OCI-LY1 (cell line): ENCODE measurements around the gene ATR.
"Not testable (repeated sequence)": the region's sequence is repeated elsewhere in the genome, so short reads cannot be mapped to it uniquely, and the experiment has no call there.

Experiments used
- H2AFZ ChIP-seq: fragments of 200-600 bp; sonication (generic), shearing (Covaris generic); 2 replicates; pipeline ENCODE4 v1.6.0; 2014; ENCODE audit warnings: antibody characterized with exemption, mild to moderate bottlenecking, low read length
- H3F3A ChIP-seq: fragments of 200-600 bp; sonication (generic), shearing (Covaris generic); 2 replicates; pipeline ENCODE4 v1.6.0; 2014; ENCODE audit warnings: mild to moderate bottlenecking, antibody characterized with exemption, low read length, moderate library complexity; ENCODE audit not compliant: insufficient read depth
- H3K27ac ChIP-seq: fragments of 200-600 bp; sonication (generic); 2 replicates; pipeline ENCODE4 v1.5.1; 2014; ENCODE audit warnings: low read length, mixed run types, mild to moderate bottlenecking, low read depth; ENCODE audit not compliant: poor library complexity, severe bottlenecking
- H3K27me3 ChIP-seq: fragments of 200-600 bp; sonication (generic); 2 replicates; pipeline ENCODE4 v1.6.0; 2014; ENCODE audit warnings: antibody characterized with exemption, mild to moderate bottlenecking, low read length, moderate library complexity; ENCODE audit not compliant: insufficient read depth
- H3K36me3 ChIP-seq: fragments of 200-600 bp; sonication (generic); 2 replicates; pipeline ENCODE4 v1.6.1; 2014; ENCODE audit warnings: mild to moderate bottlenecking, antibody characterized with exemption, low read length, moderate library complexity, mixed read lengths; ENCODE audit not compliant: insufficient read depth
- H3K4me1 ChIP-seq: fragments of 200-600 bp; sonication (generic); 2 replicates; pipeline ENCODE4 v1.5.1; 2014; ENCODE audit warnings: mild to moderate bottlenecking, low read length, moderate library complexity; ENCODE audit not compliant: insufficient read depth, severe bottlenecking
- H3K4me2 ChIP-seq: fragments of 200-600 bp; sonication (generic), shearing (Covaris generic); 2 replicates; pipeline ENCODE4 v1.6.1; 2014; ENCODE audit warnings: low read length
- H3K4me3 ChIP-seq: fragments of 200-600 bp; sonication (generic); 2 replicates; pipeline ENCODE4 v1.5.1; 2014; ENCODE audit warnings: low read length, low read depth, mild to moderate bottlenecking, mixed read lengths; ENCODE audit not compliant: poor library complexity, severe bottlenecking
- H3K79me2 ChIP-seq: fragments of 200-600 bp; shearing (Covaris generic); 2 replicates; pipeline ENCODE4 v1.6.1; 2016; ENCODE audit warnings: mixed run types, low read length, mixed read lengths; ENCODE audit not compliant: insufficient read depth
- H3K9ac ChIP-seq: fragments of 200-600 bp; sonication (generic), shearing (Covaris generic); 2 replicates; pipeline ENCODE4 v1.6.1; 2014; ENCODE audit warnings: mild to moderate bottlenecking, low read length, mixed read lengths
- H3K9me2 ChIP-seq: fragments of 200-600 bp; sonication (generic), shearing (Covaris generic); 2 replicates; pipeline ENCODE4 v1.6.1; 2014; ENCODE audit warnings: low read depth, mild to moderate bottlenecking, low read length, mixed read lengths
- H3K9me3 ChIP-seq: fragments of 200-600 bp; shearing (Covaris generic); 2 replicates; pipeline ENCODE4 v1.6.1; 2014; ENCODE audit warnings: low read length, mixed read lengths
- H4K20me1 ChIP-seq: fragments of 200-600 bp; sonication (generic), shearing (Covaris generic); 2 replicates; pipeline ENCODE4 v1.6.0; 2016; ENCODE audit warnings: mild to moderate bottlenecking, low read length; ENCODE audit not compliant: insufficient read depth
- CTCF ChIP-seq: fragments of 200-600 bp; sonication (generic), shearing (Covaris generic); IDR thresholded peaks from 2 replicates; pipeline ENCODE4 v1.5.1; 2017; ENCODE audit warnings: mild to moderate bottlenecking, antibody characterized with exemption, low read length, moderate library complexity, mixed read lengths
- EZH2 ChIP-seq: fragments of 200-600 bp; sonication (generic), shearing (Covaris generic); IDR thresholded peaks from 2 replicates; pipeline ENCODE4 v1.8.0; 2017; ENCODE audit warnings: borderline replicate concordance, mixed run types, mild to moderate bottlenecking, antibody characterized with exemption, low read length, moderate library complexity, mixed read lengths

The ATR gene

DNA sequence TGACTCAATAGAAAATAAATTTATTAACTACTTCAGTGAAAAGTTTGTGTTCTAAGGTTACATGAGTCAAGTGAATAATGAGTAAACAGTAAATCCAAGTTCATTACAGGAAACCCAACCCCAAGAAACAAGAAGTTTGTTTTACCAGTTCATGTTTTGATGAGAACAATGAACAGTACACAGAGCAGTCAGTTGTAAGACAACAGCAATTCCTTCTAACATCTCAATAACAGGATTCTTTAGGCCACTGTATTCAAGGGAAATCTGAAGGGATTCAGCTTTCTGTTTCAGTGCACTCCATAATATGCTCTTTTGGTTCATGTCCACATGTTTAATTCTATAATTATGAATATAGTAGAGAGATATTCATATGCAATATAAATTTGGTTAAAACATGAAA, 18.4 kb downstream of the ATR start:
- H3K4me2 ChIP-seq = no peak overlapping the region
- no peaks in the 10 kb centered on the region for H3K9me3 ChIP-seq
- H4K20me1 ChIP-seq = no peaks in the 10 kb centered on the region
- no peaks in the 10 kb centered on the region for H3F3A ChIP-seq
- no peak overlapping the region for H3K9ac ChIP-seq
- peaks cover 83% of the 10 kb centered on the region for H3K36me3 ChIP-seq
- no peaks in the 10 kb centered on the region for H3K79me2 ChIP-seq
- TF ChIP-seq CTCF (no peak), EZH2 (no peak)
- H3K4me1 ChIP-seq = no peaks in the 10 kb centered on the region
- no peak overlapping the region for H3K4me3 ChIP-seq
- H3K27ac ChIP-seq = no peak overlapping the region
- H3K9me2 ChIP-seq = no peaks in the 10 kb centered on the region
- H2AFZ ChIP-seq = no peak overlapping the region
- no peaks in the 10 kb centered on the region for H3K27me3 ChIP-seq

DNA sequence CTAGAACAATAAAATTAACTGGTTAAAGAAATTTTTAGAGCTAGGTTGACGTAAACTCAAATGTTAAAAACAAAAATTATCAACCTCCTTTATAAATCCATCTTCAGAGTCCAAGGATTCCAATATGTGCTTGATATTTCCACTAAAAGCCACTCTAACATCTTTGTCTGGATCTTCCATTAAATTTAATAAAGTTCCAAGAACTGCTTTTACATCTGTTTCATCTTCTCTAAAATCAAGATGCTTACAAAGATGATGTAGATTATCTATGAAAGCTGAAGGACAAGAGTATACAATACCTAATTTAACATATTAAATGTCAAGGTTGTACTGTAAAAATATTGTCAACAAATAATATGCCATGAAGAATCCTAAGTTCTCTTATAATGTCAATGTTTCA, 24.8 kb downstream of the ATR start:
- Histone ChIP-seq H3K27ac (no peak overlapping the region), H3K9ac (no peak overlapping the region), H3K4me3 (no peak overlapping the region), H3K27me3 (no peaks in the 10 kb centered on the region), H3K9me3 (no peaks in the 10 kb centered on the region), H3K9me2 (no peaks in the 10 kb centered on the region), H3K36me3 (peaks cover 89% of the 10 kb centered on the region), H3F3A (no peaks in the 10 kb centered on the region), H4K20me1 (no peaks in the 10 kb centered on the region), H2AFZ (no peak overlapping the region), H3K4me2 (no peak overlapping the region), H3K79me2 (no peaks in the 10 kb centered on the region), H3K4me1 (no peaks in the 10 kb centered on the region)
- TF ChIP-seq EZH2 (no peak), CTCF (no peak)

GRCh38 chr3:142552579-142552978, 26.0 kb downstream of the ATR start:
- not testable (repeated sequence) for H2AFZ ChIP-seq, H3K4me2 ChIP-seq, H3K9me3 ChIP-seq, H3F3A ChIP-seq, H3K79me2 ChIP-seq, H3K4me3 ChIP-seq, H3K27me3 ChIP-seq, H3K4me1 ChIP-seq, H4K20me1 ChIP-seq, H3K9me2 ChIP-seq, H3K27ac ChIP-seq, H3K9ac ChIP-seq
- H3K36me3 ChIP-seq = peaks cover 95% of the 10 kb centered on the region

DNA sequence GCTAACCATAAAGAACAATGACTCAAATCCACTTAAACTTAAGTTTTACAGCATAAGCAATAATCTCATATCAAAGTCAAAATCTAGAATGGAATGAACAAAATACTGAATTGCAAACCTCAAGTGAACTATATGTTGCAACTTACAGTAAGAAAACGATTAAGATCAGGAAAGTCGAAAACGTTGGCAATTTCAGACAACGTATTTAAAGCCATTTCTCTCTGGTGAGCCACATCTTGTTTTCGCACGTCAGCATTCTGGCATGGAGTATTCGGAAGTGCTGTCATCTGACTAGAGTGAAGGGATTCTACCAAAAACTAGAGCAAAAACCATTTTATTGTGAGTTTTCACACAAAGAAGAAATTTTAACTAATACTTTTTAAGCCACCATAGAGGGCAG, 28.5 kb downstream of the ATR start:
- H3K27me3 ChIP-seq = no peaks in the 10 kb centered on the region
- H3K36me3 ChIP-seq = peaks cover 95% of the 10 kb centered on the region
- H3K4me3 ChIP-seq = no peak overlapping the region
- TF ChIP-seq EZH2 (no peak), CTCF (no peak)
- H3F3A ChIP-seq = no peaks in the 10 kb centered on the region
- no peak overlapping the region for H2AFZ ChIP-seq
- H3K79me2 ChIP-seq = no peaks in the 10 kb centered on the region
- no peak overlapping the region for H3K4me2 ChIP-seq
- no peaks in the 10 kb centered on the region for H3K9me2 ChIP-seq
- no peaks in the 10 kb centered on the region for H3K4me1 ChIP-seq
- no peaks in the 10 kb centered on the region for H4K20me1 ChIP-seq
- H3K9ac ChIP-seq = no peak overlapping the region
- no peaks in the 10 kb centered on the region for H3K9me3 ChIP-seq
- H3K27ac ChIP-seq = no peak overlapping the region
